Omental fat pad (tissue), 4 donors: ENCODE data around the gene ARMCX6. TPM values are rescaled to one million over a fixed set of nuclear protein-coding genes. Genes with fewer than 3 reads are reported as not detected.
A peak's percentile ranks its signal among the peaks of the same experiment; 100 is the strongest.

ENCODE experiments used
- ATAC-seq: fragments of 150-250 bp; one replicate; pipeline ENCODE4 v1.9.1; 2016; ENCODE audit warnings: mild to moderate bottlenecking, moderate library complexity; ENCODE audit not compliant: low FRiP score
- DNase-seq: peaks from one replicate; pipeline ENCODE4 v3.0.0-alpha.2; 2019; ENCODE audit warnings: low spot score
- small RNA-seq: library from RNA; depleted of rRNA; stranded (forward); fragments of <200 nt; gene quantifications from one replicate; pipeline ENCODE3, GENCODE V24; 2016
- total RNA-seq, 4 donors: library from RNA; depleted of rRNA; stranded (reverse); fragments of >200 nt; gene quantifications; one replicate each; pipeline ENCODE4 v1.1.0, GENCODE V29; 2016
- TF ChIP-seq, protein P1 (sequence below), 3 donors: fragments of 450-650 bp; IDR thresholded peaks; one replicate each; pipeline ENCODE4 v1.5.1; 2016 to 2017; ENCODE audit warnings: antibody characterized with exemption in 3 of 3, mild to moderate bottlenecking in 3 of 3, moderate library complexity in 2 of 3

ARMCX6 gene
- total RNA-seq, 4 donors from 2014 or later, result 13.3 to 20.7 (median 19.2) TPM

DNA sequence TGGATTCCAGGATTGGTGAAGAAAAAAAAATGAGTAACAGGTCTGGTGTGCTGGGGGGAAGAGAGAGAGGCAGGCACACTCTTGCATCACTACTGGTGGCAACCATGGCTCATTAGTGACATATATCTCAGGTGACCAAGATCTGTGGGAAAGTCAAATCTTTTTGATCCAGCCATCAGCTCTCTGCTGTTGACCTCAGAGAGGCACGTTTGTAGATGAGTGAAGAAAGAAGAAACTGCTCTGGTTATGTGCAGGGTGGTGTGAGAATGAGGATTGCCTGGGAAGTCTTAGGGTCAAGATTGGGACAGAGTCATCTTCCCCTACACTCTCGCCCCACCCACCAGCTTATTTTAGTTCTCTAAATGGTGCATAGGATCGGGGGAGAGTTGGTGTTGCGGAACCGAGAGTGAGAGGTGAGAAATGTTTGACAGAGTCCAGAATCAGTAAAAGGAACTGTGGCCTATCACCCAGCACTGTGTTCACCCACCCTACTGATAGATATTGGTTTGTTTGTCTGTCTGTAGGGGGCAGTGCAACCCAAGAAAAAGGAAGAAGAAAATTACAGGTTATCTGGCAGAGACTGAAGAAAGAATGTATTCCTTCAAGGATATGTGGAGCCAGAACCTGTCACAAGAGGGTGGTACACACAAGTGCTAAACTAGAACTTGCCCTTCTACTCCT is 21.9 kb downstream of the ARMCX6 start:
- TF ChIP-seq, protein P1, sequence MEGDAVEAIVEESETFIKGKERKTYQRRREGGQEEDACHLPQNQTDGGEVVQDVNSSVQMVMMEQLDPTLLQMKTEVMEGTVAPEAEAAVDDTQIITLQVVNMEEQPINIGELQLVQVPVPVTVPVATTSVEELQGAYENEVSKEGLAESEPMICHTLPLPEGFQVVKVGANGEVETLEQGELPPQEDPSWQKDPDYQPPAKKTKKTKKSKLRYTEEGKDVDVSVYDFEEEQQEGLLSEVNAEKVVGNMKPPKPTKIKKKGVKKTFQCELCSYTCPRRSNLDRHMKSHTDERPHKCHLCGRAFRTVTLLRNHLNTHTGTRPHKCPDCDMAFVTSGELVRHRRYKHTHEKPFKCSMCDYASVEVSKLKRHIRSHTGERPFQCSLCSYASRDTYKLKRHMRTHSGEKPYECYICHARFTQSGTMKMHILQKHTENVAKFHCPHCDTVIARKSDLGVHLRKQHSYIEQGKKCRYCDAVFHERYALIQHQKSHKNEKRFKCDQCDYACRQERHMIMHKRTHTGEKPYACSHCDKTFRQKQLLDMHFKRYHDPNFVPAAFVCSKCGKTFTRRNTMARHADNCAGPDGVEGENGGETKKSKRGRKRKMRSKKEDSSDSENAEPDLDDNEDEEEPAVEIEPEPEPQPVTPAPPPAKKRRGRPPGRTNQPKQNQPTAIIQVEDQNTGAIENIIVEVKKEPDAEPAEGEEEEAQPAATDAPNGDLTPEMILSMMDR (IDR thresholded peaks at IDR 0.05), result no peak
- ATAC-seq (peak; percentile 73), DNase-seq (no peak)

Small RNAs within 50 kb of the gene (small RNA-seq; reads per million reads assigned to genes)
- gene RNU6-30P, result not detected

Other genes with a start within 250 kb of the ARMCX6 start
- 10 to 100 TPM in 3 of 4 donors, 1 to 10 TPM in 1; 7.7 to 18.7 (median 12.4) TPM for gene BTK, start 231.8 kb downstream of the ARMCX6 start, total RNA-seq
- gene RPL36A, start 227.0 kb downstream of the ARMCX6 start, total RNA-seq, result 100 to 1,000 TPM; 739 to 914 (median 804) TPM
- 100 to 1,000 TPM in 1 of 4 donors, 10 to 100 TPM in 3; 26.4 to 101 (median 49.7) TPM for gene GLA, start 210.1 kb downstream of the ARMCX6 start, total RNA-seq
- gene HNRNPH2, start 209.8 kb downstream of the ARMCX6 start, total RNA-seq, result 10 to 100 TPM; 49.3 to 60.8 (median 55.1) TPM
- 10 to 100 TPM in 2 of 4 donors, 1 to 10 TPM in 2; 6.7 to 22.5 (median 14.5) TPM for gene ARMCX4, start 132.5 kb downstream of the ARMCX6 start, total RNA-seq
- 10 to 100 TPM; 13.7 to 60.2 (median 36.7) TPM for gene ARMCX1, start 67.5 kb downstream of the ARMCX6 start, total RNA-seq
- 10 to 100 TPM; 33.7 to 51.2 (median 48.7) TPM for gene ARMCX3, start 5.2 kb upstream of the ARMCX6 start, total RNA-seq
- 10 to 100 TPM in 3 of 4 donors, 1 to 10 TPM in 1; 9.7 to 32.1 (median 20.0) TPM for gene ARMCX2, start 41.9 kb upstream of the ARMCX6 start, total RNA-seq